Measurements from ENCODE around the gene WFDC1.

DNA sequence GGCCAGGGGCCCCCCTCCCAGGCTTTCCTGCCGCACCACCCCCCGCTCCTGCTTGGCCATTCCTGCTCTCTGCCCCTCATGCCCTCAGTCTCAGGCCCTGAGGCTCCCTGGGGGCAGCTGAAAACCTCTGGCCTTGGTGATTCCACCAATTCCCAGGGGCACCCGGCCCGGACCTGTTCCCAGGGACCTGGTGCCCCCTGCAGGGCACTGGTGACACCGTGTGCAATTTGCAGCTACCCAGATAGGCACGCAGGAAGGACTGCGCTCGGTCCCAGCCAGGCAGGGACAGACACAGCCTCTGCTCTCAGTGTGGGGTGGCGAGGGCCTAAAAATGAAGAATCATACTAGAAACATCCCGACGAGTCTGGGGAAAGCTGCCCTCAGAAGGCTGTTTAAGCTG is 13.4 kb downstream of the WFDC1 start:
- TF ChIP-seq, protein P1, sequence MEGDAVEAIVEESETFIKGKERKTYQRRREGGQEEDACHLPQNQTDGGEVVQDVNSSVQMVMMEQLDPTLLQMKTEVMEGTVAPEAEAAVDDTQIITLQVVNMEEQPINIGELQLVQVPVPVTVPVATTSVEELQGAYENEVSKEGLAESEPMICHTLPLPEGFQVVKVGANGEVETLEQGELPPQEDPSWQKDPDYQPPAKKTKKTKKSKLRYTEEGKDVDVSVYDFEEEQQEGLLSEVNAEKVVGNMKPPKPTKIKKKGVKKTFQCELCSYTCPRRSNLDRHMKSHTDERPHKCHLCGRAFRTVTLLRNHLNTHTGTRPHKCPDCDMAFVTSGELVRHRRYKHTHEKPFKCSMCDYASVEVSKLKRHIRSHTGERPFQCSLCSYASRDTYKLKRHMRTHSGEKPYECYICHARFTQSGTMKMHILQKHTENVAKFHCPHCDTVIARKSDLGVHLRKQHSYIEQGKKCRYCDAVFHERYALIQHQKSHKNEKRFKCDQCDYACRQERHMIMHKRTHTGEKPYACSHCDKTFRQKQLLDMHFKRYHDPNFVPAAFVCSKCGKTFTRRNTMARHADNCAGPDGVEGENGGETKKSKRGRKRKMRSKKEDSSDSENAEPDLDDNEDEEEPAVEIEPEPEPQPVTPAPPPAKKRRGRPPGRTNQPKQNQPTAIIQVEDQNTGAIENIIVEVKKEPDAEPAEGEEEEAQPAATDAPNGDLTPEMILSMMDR (IDR thresholded peaks at IDR 0.05), result peak in 3 of 4 experiments; percentile 60 to 76 (median 68)
- TF ChIP-seq POLR2A (IDR thresholded peaks at IDR 0.05), result no peak
- no peak for TF ChIP-seq POLR2AphosphoS5 (IDR thresholded peaks at IDR 0.05)

Measured in sigmoid colon (tissue), 4 donors.